Hepatocyte (in vitro differentiated cells): ENCODE data around the gene SFRP5.

Source experiments
- CTCF ChIP-seq: fragments of 200-600 bp; sonication (generic); IDR thresholded peaks from 2 replicates; pipeline ENCODE4 v1.5.1; 2016; ENCODE audit warnings: antibody characterized with exemption, mild to moderate bottlenecking; ENCODE audit not compliant: poor library complexity
- EZH2 ChIP-seq: fragments of 200-600 bp; sonication (generic); IDR thresholded peaks from 2 replicates; pipeline ENCODE4 v1.6.1; 2016; ENCODE audit warnings: antibody characterized with exemption, mild to moderate bottlenecking, borderline replicate concordance
- EZH2phosphoT487 ChIP-seq: fragments of 200-600 bp; sonication (generic); IDR thresholded peaks from one replicate; pipeline ENCODE4 v1.6.1; 2018; ENCODE audit warnings: antibody characterized with exemption, mild to moderate bottlenecking, low read depth, moderate library complexity; ENCODE audit not compliant: unreplicated experiment, severe bottlenecking

GRCh38 chr10:97733256-97733655 lies 38.5 kb downstream of the SFRP5 start:
- TF ChIP-seq CTCF (no peak), EZH2phosphoT487 (no peak), EZH2 (no peak)
